HT1080 (cell line): ENCODE results near the gene NFKBIE. TPM values are rescaled to one million over a fixed set of nuclear protein-coding genes. Genes with fewer than 3 reads are reported as not detected.
"Not testable (repeated sequence)": the region's sequence is repeated elsewhere in the genome, so short reads cannot be mapped to it uniquely, and the experiment has no call there.

Source experiments
- DNase-seq: peaks from one replicate; pipeline ENCODE4 v3.0.0-alpha.2; 2015; ENCODE audit warnings: low read depth
- total RNA-seq: library from RNA; depleted of rRNA; stranded (reverse); fragments of >200 nt; shearing (Covaris generic); gene quantifications from 2 replicates; pipeline ENCODE4 v1.2.3, GENCODE V29; 2014

The NFKBIE gene
- total RNA-seq, 1 experiment from 2014 or later: 11.4 TPM

DNA sequence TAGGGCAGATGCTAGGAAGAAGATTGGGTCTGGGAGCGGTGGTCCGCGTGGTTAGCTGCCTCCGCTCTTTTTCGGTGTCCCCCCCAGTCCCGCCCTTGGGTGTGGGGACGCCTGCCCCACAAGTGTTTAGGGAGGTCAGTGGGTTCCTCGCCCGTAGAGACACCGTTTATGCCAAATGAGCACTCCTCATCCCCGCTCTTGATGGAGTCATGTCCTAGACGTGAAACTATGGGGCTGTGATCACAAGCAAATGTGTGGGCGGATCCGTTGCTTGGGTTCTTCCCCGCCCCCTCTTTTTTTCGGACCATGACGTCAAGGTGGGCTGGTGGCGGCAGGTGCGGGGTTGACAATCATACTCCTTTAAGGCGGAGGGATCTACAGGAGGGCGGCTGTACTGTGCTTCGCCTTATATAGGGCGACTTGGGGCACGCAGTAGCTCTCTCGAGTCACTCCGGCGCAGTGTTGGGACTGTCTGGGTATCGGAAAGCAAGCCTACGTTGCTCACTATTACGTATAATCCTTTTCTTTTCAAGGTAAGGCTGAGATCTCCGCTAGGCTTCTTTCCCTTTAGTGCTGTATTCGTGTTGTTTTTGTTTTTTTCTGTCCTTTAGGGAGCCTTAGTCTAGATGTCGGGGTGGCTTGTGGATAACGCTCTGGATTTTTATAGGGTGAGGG is 18.6 kb downstream of the NFKBIE start, which contains the start of gene HSP90AB1:
Gene HSP90AB1, plus strand, starts transcription at position 439 of the 675 bp plus-strand sequence. CDS start 1,529 bp downstream, outside the sequence.
- peak; percentile 99 for DNase-seq

DNA sequence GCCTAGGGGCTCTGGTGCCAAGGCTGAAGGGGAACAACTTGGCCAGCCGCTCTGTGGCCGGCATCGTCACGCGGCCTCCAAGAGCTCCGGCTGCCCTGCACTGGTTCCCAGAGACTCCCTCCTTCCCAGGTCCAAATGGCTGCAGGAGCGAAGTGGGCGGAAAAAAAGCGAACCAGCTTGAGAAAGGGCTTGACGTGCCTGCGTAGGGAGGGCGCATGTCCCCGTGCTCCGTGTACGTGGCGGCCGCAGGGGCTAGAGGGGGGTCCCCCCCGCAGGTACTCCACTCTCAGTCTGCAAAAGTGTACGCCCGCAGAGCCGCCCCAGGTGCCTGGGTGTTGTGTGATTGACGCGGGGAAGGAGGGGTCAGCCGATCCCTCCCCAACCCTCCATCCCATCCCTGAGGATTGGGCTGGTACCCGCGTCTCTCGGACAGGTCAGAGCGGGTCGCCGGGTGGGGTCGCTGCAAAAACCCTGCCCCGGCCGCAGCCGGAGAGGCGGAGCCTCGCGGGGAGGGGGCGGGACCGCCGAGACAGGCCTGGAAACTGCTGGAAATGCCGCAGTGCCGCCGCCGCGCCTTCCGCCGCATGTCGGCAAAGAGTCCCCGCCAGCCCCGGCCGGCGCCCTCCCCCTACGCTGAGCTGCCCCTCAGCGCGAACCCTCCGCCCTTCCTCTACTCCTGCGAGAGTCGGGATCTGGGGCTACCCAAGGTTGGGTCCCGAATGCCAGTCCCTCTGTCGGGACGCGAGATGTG is 19.3 kb downstream of the NFKBIE start:
- peak; percentile 89 for DNase-seq

DNA sequence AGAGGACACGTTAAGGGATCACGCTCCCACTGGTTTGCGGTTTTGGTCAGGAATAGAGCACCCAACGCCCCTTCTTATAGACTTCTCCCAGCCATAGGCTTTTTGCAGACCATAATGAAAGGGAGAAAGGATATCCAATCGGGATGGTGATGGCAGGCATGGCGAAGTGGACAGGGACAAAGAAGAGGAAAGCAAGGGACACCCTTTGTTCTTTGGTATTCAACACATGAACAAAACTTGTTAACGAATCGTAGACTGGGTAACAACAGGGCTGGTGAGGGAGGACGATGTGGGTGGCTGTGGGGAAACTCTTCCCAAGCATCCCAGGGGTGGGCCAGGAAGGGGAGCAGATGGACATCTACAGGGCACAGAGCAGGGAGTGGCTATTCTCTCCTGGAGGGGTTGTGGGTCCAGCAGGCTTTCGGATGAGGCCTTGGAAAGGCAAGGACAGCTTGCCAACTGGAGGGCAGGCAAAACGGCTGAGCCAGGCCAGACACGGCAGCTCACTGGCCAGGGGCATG is 19.9 kb downstream of the NFKBIE start:
- DNase-seq: no peak

DNA sequence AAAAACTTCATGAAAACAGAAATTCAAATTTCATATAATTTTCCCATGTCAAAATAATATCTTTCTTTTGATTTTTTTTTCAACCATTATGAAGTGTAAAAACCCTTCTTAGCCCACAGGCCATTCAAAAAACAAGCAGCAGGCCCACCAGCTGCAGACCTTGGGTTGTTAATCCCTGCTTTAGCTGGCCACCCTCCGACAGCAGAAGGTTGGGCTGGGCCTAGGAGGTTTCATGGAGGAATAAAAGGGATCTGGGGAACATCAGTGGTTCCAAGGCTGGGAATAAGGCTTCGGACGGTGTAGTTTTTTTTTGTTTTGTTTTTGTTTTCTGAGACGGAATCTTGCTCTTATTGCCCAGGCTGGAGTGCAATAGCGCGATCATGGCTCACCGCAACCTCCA is 22.0 kb downstream of the NFKBIE start:
- DNase-seq: no peak

DNA sequence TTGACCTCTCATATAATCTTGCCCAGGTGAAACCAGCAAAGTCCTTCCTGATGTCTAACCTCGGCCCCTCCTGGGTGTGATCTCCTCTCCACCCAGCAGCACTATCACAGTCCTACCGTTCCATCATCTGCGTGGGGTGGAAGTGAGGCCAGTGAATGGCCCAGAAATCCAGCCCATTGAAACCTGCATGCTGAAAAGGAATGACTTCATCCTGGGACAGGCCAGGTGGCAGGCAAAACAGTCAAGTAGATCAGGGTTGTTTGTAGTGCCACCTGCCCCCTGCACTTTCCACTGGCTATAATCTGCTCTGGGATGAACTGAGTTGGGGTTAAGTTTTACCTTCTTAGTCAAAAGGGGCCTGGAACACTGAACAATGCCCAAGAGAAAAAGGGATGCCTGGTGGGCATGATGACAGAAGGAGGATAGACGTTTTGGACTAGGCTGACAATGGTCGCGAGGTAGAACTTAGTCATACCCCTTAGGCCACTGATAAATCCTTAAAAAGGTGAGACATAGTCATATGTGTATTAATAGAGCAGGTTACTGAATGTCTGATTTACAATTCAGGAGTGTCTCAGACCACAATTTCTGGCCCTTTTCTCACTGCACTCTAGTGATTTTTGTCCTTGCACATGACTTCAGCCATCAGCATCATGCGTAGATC is 26.5 kb downstream of the NFKBIE start:
- no peak for DNase-seq

DNA sequence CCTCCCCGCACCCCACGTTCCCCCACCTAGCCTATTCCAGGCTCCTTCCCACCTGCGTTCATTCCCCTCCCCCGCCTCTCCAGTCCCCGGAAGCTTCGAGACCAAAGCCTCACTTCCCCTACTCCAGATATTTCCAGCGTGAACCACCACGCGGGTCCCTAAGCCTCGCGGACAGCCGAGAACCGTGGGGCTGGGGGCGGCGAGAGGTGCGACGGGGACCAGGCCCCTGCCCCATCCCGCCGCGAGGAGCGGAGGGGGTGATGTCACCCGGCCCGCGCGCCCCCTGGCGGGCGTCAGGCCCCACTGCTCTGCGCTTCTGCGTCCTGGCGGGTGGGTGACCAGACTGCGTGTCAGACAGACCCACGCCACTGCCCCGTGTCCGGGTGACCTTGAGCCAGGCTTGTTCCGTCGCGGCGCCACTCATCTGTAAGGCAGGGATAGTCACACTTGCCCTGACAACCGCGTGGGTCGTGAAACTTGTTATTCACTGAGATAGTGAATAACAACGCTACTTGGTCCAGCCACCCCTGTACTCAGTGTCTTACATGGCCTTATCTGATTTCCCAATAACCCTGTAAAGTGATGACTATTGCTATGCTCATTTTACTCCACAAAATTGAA is 27.4 kb downstream of the NFKBIE start:
- DNase-seq: peak; percentile 62

DNA sequence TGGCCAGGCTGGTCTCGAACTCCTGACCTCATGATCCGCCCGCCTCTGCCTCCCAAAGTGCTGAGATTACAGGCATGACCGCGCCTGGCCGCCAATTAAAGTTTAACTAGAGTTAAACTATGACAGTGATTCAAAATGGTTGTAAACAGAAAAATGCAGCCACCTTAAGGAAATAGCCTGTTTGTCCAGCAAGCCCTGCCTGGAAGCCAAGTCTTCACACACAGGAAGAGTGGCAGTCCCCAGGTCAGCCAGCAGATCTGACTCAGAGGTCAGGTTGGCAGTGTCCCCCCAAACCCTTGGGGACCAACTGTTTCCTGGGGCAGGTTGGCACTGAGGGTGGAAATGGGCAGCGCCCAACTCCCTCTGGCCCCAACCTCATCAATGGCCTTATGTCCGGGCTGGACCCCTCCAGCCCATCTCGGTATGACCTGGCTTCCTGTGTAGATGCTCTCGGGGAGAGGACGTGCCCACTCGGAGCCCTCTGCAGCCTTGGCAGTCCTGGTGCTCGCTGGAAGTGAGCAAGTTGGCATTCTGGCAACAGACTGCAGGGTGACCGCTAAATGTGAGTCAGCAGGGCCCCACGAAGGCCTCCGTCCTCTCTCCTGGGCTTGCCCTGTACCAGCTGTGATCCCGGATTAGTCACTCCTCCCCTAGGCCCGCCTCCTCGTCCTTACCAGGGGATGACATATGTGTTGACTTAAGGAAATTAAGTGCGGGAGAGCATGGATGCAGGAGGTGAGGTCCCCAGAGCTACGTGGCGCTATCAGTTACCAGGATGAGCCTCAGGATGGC is 28.1 kb downstream of the NFKBIE start:
- peak; percentile 99 for DNase-seq

DNA sequence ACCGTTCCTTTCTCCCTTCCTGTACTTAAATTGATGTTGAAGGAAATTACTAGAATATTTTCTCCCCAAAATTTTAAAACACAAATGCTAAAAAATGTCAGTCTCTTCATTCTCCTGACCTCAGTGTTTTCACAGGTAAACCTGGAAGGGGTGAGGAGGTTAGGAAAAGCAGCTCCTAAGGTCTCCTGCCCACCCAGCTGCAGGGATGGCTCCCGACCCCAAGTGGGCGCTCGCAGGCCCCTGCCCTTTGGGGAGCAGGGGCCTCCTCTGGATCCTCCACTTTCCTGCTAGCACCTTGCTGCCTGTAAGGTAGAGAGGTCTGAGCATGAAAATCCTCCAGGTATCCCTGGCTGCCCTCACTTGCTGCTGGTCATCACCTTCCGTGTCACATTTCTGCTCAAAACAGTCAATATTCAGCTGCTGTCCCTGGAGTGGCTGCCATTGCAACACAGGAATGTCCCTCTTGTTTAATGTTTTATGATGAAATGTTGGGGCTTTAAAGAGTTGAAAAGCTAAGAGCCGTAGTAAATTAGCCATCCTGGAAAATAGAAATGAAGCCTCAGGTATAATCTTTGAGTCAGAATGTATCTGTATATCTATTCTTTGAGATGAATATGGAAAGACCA is 29.3 kb downstream of the NFKBIE start:
- DNase-seq: no peak

DNA sequence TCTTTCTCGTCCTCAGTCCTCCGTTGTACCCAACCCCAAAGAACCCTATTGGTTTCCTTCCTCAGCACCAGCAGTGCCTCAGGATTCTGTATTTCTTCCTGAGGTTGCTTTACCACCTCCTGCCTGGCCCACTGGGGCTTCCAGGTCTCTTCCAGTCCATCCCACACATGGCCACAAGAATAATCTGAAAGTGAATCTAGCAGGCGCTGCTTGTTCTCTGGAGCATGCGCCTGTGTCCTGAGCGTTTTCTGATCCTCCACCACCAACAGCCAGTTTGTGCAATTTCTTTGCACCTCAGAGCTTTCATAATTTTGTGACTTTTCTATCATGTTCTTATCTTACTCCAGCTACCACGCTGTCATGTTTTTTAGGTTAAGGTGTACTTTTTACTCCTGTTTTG is 30.1 kb downstream of the NFKBIE start:
- DNase-seq: no peak

DNA sequence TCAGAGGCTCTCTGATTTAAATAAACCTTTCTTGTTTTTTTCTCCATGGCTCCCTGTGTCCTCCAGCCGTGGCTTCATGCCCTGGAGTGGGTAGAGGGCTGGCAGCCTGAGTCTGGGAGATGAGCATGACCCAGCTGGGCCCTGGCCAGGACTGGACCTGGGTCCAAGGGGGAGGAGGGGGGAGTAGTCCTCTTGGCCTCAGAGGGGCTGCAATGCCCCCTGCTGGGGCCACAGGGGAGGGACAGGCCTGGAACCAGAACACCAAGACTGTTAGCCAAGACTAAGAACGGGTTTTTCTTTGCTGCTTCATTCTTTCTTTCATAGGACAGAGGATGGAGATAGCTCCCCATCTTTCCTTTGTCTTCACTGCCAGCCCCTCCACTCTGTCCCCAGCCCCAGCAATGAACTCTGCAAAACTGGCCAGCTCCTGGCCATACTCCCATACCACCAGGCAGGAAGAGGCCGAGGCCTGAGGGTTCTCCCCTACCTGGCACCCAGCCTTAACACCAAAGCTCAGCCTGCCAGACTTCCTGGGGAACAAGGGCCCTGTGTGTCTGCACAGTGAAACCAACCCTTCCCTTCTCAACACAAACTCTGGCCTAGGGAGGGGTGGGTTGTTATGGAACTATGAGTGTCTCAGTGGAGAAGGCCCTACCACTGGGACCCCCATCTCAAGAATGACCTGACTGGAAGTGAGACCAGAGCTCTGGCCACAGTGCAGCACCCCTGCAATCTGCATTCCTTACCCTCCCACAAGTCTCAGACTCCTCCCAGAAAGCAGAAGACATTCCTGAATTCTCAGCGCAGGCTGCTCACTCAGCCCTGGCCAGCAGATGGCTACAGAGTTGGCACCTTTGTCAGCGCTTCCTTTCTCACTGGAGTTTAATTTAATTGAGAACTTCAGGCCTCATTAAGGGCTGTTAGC is 31.0 kb downstream of the NFKBIE start:
- peak; percentile 70 for DNase-seq

DNA sequence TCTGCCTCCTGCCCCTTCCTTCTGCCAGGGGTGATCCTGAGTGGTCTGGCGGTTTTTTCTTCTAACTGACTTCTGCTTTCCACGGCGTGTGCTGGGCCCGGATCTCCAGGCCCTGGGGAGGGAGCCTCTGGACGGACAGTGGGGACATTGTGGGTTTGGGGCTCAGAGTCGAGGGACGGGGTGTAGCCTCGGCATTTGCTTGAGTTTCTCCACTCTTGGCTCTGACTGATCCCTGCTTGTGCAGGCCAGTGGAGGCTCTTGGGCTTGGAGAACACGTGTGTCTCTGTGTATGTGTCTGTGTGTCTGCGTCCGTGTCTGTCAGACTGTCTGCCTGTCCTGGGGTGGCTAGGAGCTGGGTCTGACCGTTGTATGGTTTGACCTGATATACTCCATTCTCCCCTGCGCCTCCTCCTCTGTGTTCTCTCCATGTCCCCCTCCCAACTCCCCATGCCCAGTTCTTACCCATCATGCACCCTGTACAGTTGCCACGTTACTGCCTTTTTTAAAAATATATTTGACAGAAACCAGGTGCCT is 31.7 kb downstream of the NFKBIE start:
- DNase-seq: no peak

DNA sequence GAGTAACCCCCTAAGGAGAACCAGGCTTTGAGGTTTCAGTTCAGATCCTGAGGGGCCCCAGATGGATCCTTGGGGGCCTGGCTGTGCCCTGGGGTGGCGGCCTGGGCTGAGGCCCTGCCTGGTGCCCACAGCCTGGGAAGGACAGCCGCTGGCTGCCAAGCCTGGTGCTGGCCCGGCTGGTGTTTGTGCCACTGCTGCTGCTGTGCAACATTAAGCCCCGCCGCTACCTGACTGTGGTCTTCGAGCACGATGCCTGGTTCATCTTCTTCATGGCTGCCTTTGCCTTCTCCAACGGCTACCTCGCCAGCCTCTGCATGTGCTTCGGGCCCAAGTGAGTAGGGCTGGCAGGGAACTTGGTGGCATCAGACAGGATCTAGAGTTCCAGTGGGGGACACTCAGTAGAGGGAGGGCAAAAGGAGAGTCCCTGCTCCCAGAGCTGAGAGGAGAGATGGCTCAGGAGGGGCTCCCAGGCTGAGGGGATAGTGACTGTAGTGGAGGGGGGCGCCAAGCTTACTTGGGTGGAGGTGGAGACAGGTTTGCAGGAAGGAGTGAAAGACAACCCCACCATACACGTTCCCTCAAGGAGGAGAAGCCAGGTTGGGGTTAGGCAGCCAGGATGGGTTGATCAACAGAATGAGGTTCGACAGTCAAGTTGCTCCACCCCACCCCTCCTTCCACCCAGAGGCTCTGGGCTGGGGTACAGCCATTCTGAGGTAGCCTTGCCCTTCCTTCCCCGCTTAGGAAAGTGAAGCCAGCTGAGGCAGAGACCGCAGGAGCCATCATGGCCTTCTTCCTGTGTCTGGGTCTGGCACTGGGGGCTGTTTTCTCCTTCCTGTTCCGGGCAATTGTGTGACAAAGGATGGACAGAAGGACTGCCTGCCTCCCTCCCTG is 32.4 kb downstream of the NFKBIE start:
- DNase-seq: no peak

DNA sequence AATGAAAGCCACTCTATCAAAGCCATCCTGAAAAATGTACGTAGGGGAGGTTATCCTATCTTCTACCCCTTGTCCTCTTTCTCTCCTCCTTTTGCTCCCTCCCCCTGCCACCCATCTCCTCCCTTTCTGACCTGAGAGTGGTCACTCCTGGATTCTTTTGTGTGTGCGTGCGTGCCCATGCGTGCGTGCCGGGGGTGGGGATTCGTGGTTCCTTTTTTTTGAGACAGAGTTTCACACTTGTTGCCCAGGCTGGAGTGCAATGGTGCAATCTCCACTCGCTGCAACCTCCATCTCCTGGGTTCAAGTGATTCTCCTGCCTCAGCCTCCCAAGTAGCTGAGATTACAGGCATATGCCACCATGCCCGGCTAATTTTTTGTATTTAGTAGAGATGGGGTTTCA is 33.9 kb downstream of the NFKBIE start:
- not testable (repeated sequence) for DNase-seq

DNA sequence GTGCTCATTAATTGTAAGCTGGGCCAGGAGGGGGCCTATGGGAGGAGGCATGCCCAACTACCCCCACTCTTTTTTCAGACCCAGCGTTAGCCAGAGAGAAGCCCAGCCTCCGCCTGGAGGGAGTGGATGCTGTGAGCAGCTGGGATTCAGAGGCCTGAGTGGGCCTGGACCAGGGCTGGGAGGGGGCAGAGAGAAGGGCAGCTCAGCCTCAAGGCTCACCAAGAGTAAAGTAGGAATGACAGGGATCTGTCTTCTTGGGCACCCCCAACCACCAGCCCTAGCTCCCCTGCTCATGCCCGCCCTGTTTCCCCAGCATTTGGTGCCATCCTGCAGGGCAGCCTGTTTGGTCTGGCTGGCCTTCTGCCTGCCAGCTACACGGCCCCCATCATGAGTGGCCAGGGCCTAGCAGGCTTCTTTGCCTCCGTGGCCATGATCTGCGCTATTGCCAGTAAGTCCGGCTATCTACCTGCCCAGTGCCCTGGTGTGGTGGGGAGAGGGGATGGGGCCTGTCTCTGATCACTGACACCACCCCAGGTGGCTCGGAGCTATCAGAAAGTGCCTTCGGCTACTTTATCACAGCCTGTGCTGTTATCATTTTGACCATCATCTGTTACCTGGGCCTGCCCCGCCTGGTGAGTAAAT is 35.2 kb downstream of the NFKBIE start:
- no peak for DNase-seq

DNA sequence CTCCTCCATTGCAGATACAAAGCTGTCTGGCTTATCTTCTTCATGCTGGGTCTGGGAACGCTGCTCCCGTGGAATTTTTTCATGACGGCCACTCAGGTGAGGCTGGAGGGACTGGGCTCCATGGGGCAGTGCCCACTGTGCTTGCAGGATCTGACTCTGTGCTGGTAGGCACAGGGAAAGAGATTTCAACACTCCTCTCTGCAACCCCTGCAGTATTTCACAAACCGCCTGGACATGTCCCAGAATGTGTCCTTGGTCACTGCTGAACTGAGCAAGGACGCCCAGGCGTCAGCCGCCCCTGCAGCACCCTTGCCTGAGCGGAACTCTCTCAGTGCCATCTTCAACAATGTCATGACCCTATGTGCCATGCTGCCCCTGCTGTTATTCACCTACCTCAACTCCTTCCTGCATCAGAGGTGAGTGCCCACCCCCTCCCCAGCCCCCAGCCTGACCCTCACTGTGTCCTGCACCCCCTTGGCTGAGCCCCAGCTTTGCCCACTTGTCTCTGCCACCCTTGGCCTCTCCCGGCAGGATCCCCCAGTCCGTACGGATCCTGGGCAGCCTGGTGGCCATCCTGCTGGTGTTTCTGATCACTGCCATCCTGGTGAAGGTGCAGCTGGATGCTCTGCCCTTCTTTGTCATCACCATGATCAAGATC is 35.8 kb downstream of the NFKBIE start:
- DNase-seq: no peak

DNA sequence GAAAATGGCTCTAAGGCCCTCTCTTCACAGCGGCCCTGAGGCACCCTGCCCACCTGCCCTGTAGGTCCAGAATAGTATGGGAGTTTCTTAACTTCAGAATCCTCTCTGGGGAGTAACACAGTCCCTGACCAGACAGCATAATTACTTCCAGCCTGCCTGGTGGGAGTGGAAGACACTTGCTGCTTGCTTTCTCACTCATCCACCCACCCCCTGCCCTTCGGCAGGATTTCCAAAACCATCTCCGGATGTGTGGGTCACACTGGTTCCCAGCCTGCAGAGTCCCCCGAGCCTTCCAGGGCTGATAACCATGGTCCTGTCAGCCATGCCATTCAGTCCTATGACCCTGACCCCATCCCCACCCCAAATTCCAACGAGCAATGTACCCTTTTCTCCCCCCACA is 36.5 kb downstream of the NFKBIE start:
- no peak for DNase-seq

DNA sequence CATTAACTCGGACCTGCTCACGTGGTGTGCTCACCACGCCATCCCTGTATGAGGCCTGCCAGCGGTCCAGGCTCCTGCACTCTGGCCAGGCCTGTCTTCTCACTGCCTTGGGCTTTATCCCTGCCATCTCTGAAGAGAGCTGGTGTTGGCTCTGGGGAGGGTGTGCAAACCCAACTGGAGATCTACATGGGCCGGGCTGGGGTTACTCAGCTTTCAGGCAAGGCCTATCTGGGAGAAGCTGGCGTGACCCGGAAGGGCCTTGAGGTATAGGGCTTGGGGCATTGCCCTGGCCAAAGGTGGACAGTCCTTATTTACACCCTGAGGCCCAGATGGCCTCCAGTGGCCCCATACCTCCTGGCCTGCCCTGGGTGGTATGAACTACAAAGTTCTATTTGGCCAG is 36.9 kb downstream of the NFKBIE start:
- no peak for DNase-seq
